Measurements from ENCODE around the gene PEAK3.
"Not testable (repeated sequence)": the region's sequence is repeated elsewhere in the genome, so short reads cannot be mapped to it uniquely, and the experiment has no call there.

Gene PEAK3

DNA sequence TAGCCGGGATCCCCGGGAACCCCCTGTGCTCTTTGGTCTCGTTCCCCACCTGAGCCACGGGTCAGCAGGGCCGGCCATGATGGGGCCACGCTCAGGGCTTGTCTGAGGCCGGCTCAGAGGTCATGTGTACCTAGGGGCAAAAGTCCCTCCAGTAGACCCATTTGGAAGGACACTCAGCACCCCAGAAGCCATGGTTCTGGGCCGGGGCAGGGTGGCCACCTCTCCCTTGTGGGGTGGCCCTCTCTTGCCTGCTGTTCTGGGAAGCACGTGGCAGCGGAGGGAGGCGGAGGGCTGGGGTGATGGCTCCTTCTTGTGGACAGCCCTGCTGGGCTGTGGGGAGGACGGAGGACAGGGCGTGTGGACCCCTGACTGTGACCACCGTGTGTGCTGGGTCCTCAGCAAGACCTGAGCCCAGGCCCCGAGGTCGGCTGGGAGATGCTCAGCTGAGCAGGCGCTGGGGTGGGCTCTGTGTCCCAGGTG, 6.4 kb upstream of the PEAK3 start:
- DNase-seq, result peak; percentile 67

DNA sequence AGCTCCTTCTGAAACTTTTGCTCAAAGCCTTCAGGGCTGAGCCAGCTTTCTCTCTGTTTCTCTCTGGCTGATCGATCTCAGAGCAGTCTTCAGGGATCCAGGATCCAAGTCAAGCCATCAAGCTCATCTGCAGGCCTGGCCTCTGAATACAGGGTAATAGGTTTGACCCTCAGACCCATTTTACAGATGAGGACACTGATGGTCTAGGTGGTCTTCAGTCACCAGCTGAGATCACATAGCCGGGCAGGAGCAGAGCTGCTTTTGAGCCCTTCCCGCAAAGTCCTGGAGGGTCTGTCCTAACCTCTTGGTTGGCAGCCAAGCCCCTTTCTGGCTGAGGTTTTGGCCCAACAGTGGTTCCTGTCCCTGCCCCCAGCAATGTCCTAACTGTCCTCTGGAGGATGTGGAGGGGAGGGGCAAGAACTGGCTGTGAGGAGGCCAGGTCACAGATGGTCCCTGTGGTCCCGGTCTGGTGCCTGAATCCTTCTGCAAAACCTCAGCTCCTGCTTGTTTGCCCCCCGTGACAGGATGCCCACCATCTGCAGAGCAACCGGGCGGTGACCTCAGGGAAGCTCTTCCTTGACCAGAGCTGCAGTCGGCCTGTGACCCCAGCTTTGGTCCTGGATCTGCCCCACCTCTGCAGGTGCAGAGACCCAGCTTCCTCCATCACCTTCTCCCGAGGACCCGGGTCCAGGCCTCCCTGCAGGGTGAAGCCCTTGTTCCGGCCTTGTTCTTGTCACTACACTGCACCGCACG, 5.8 kb upstream of the PEAK3 start:
- no peak for DNase-seq

DNA sequence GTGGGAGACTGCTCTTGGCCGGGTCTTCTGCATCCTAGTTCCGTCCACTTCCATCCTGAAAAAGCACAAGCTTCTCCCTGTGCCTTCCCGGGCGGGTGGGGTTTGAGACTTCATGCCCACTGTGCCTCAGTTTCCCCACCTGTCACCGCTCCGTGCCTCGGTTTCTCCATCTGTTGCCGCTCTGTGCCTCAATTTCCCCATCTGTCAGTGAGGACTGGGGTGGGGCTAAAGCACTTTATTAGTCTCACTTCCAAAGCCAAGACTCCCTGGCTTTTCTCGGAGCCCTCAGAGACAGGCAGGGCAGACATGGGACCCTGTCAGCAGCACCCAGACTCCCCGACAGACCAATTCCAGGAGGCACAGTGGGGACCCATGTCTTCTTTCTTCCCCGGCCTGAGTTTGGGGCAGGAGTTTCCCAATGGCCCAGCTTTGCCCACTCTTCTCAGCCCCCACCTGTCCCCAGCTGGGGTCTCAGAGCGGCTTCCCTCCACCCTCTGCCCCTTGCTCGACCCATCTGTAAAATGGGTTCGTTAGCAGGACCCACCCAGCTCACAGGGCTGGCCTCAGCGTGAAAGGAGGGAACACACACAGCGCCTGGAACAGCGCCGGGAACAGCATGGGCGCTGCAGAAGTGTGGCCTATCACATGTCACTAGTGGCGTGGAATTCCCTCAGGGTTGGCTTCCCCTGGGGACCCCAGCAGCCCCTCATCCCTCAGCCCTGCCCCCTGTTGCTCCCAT, 4.6 kb upstream of the PEAK3 start:
- no peak for DNase-seq

DNA sequence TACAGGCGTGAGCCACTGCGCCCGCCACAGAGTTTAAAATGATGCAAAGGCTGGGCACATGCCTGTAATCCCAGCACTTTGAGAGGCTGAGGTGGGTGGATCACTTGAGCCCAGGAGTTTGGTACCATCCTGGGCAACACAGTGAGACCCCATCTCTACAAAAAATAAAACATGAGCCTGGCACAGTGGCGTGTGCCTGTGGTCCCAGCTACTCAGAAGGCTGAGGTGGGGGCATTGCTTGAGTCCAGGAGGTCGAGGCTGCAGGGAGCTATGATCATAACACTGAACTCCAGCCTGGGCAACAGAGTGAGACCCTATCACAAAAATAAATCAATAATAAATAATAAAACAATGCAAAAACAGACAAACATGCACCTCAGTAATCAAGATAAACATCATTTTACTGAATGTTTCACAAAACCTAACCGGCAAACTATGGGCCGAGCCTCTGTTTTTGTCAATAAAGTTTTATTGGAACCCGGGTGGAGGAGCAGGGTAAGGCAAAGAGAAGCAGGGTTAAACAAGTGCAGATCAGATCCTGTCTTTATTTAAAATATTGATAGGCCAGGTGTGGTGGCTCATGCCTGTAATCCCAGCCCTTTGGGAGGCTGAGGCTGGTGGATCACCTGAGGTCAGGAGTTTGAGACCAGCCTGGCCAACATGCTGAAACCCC, 2.0 kb upstream of the PEAK3 start:
- no peak for DNase-seq

DNA sequence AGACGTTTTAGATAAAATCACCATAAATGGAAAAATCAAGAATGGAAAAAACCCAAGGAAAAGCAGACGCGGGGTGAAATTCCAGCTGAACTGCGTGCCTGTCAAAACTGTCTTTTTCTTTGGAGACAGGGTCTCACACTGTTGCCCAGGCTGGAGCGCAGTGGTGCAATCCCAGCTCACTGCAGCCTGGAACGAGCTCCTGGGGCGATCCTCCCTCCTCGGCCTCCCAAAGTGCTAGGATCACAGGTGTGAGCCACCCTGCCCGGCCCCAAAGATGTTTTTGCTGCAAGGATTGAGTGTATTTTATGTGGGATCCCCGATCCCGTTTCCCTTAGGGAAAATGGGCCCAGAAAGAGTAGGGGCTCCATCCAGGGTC, 875 bp upstream of the PEAK3 start:
- DNase-seq, result no peak

DNA sequence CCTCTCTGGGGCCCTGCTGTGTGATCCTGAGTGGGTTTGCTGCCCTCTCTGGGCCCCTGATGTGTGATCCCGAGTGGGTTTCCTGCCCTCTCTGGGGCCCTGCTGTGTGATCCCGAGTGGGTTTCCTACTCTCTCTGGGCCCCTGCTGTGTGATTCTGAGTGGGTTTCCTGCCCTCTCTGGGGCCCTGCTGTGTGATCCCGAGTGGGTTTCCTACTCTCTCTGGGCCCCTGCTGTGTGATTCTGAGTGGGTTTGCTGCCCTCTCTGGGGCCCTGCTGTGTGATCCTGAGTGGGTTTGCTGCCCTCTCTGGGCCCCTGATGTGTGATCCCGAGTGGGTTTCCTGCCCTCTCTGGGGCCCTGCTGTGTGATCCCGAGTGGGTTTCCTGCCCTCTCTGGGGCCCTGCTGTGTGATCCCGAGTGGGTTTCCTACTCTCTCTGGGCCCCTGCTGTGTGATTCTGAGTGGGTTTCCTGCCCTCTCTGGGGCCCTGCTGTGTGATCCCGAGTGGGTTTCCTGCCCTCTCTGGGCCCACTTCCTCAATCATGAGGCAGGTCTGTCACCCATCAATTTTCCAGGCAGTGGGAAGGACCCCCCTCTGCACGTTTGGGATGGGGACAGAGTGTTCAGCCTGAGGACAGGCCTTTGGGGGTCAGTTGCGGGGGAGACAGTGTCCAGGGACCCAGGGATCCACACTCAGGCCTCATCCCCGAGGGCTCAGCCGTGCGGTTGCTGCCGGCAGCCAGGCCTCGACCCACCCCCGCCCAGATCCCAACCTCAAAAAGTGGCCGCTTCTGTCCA, 512 bp downstream of the PEAK3 start:
- DNase-seq, result not testable (repeated sequence)

DNA sequence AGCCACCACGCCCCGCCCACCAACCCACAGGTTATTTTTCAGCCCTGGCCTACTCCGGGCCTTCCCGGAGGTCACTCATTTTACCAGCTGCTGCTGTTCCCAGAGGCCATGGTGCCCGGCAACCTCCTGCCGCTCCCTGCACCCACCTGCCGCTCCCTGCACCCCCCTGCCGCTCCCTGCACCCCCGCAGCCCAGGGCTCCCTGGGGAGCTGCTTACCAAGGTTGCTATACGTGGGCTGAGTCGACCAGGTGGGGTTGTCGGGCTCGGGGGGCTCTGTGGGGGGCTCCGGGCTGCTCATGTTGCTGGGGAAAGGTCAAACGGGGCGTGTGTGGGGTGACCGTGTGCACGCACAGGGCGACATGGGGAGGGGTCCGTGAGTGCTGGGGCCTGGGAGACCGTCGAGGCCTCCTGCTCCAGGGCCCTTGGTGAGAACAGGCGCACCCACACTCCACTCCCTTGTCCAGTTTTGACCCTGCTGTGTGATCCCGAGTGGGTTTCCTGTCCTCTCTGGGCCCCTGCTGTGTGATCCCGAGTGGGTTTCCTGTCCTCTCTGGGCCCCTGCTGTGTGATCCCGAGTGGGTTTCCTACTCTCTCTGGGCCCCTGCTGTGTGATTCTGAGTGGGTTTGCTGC, 1.2 kb downstream of the PEAK3 start:
- no peak for DNase-seq

DNA sequence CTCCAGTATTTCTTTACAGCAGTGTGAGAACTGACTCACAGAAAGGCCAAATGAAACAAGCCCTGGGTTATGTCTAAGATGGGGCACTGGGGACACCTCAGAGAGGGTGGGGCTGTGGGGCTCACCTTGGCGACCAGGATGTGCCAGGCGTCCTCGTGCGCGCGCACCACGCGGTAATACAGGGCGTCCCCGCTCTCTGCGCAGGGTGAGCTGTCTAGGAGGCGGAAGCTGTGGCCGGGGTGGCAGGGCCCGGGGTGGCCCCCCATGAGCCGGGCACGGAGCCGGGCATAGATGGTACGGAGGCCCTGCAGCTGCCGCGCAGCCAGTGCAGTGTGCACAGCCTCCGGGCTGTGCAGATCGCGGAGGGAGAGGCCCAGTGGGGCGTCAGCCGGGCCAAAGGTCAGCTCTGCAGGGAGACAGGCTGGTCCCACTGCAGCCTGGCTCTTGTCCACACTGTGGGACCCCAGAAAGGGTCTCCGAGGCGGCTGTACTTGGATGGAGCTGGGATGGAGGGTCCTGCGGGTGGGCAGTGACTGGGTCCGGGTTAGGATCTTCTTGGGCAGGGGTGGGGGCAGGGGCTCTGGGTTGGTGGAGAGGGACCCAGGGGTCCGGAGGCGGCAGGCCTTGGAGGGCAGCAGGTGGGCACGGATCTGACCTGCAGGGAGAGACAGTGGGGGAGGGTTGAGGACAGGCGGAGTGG, 3.4 kb downstream of the PEAK3 start:
- no peak for DNase-seq

DNA sequence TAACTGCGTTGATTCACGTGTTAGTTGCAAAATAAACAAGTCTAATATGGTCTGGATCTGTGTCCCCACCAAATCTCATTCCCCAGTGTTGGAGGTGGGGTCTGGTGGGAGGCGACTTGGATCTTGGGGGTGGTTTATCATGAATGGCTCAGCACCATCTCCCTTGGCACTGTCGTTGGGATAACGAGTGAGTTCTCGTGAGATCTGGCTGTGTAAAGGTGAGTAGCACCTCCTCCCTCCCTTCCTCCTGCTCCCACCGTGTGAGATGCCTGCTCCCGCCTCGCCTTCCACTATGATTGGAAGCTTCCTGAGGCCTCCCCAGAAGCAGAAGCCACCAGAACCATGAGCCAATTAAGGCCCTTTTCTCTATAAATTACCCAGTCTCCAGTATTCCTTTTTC, 4.8 kb downstream of the PEAK3 start:
- no peak for DNase-seq

DNA sequence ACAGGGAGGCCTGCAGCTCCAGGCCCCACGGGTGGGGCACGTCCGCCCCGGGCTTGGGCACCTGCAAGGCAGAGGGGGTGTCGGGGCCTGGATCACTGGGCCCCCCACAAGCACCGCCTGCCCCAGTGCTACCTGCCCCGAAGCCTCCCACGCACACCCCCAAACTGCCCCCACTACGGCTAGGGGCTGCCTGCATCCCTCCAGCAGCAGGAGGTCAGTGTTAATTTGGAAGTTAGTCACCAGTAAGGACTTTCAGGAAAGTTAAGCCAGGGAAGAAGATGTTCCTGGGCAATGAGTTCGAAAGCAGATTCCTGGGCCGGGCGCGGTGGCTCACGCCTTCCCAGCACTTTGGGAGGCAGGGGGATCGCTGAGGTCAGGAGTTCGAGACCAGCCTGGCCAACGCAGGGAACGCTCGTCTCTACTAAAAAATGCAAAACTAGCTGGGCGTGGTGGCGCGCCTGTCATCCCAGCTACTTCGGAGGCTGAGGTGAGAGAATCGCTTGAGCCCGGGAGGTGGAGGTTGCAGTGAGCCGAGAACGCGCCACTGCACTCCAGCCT, 5.5 kb downstream of the PEAK3 start:
- no peak for DNase-seq

DNA sequence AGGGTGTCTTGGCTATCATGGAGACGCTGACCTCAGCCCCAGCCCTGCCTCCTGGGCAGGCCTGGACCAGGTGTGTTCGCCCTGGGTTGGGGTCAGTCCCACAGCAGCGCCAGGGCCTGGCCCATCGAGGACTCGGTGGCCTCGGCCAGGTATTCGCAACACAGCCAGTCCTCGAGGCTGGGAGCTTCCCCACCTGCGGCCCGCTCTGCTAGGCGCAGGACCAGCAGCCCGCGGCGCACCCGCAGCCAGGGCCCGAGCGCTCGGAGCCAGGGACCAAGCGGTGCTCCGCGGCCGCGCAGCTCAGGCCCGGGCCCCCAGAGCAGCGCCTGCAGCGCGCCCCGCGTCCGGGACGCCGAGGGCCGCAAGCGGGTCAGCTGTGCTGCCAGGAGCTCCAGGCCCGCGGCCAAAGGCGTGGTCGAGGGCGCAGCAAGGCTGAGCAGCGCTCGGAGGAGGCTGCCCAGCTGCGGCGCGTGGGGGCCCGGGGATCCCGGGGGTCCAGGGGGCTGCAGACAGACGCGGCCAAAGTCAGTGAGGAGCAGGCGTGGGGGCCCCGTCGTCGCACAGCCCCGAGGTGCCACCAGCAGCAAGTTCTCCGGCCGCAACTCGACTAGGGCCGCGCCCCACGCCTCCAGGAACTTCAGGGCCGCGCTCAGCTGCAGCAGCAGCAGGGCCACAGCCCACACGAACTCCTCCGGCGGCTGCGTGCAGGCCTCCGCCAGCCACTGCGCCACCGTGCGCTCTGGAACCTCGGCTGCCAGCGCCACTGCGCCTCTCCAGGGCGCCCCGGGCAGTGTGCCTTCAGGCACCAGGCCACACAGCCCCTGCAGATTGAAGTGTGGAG, 6.2 kb downstream of the PEAK3 start:
- DNase-seq, result no peak

DNA sequence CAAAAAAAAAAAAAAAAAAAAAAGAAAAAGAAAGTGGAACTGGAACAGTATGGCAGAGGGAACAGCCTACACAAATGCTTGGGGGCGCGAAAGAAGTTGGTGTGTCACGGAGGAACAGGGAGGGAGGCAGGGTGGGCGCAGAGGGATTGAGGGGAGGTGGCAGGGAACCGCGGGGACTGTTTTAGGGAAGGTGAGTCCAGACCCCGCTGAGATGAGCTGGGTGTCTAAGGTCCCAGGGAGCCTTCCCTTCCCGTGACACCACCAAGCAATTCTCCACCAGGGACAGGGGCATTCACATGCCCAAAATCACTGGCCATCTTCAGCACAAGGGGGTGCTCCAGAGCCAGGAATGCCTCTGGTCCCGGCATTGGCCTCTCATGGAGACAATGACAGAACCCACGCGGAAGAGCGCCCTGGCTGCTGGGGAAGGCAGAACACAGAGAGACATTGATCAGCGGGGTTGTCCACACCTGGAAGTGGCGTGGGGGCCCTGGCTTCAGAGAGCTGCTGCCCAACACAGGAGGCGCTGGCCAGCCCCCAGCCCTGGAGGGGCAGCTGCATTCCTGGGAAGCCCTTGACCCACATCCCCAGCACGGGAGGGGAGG, 6.9 kb downstream of the PEAK3 start:
- peak; percentile 19 for DNase-seq

DNA sequence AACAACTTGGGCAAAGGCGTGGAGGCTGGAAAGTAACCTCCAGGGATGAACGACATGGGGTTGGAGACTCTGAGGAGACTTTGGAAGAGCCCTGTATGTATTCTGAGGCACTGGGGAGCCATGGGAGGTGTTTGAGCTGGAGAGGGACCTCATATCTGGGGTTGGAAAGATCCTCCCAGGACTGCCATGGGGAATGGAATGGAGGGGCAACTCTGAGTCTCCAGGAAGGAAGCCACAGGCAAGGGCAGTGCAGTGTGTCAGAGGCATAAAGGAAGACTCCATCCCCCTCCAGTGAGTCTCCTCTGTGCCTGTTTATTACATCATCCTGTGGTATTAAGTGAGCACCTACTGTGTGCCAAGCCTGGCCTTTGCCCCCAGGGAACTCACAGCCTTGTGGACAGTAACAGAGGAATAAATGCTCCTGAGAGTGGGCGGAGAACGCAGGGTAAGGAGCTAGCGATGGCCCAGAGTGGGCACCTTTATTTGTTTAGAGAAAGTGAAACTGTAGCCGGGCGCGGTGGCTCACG, 7.7 kb downstream of the PEAK3 start:
- DNase-seq, result no peak

DNA sequence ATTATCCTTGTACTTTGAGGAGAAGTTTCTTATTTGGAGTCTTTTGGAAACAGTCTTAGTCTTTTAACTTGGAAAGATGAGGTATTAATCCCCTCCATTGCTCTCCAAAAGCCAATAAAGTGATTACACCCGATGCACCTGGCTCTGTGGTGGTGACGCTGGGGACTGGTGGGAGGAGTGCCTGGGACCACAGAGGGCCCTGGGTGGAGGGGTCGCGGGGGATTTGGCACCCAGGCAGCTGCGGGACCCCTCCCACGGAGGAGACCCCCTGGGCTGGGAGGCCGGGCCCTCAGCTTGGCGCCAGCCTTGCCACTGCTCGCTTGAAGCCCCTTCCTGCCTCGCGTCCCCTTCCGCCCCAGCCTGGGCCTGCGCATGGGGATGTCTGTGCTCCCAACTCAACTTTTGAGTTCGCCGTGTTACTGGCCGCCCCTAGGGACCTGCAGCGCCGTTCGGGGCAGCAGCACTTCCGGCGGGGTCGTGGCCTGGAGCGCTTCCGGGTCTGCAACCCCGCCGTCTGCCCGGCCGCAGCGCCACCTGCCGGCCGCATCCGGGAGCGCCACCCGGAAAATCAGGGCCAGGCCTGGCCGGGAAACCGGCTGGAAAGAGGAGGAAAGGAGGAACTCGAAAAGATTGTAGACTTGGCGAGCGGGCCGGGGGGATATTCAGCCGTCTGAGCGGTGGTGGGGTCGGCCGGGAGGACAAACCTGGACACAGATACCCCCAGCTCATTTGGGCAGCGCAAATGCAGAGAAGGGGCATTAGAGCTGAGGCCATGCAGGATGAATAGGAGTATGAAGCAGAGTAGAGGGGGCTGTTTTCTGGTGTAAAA, 8.4 kb downstream of the PEAK3 start:
- no peak for DNase-seq

DNA sequence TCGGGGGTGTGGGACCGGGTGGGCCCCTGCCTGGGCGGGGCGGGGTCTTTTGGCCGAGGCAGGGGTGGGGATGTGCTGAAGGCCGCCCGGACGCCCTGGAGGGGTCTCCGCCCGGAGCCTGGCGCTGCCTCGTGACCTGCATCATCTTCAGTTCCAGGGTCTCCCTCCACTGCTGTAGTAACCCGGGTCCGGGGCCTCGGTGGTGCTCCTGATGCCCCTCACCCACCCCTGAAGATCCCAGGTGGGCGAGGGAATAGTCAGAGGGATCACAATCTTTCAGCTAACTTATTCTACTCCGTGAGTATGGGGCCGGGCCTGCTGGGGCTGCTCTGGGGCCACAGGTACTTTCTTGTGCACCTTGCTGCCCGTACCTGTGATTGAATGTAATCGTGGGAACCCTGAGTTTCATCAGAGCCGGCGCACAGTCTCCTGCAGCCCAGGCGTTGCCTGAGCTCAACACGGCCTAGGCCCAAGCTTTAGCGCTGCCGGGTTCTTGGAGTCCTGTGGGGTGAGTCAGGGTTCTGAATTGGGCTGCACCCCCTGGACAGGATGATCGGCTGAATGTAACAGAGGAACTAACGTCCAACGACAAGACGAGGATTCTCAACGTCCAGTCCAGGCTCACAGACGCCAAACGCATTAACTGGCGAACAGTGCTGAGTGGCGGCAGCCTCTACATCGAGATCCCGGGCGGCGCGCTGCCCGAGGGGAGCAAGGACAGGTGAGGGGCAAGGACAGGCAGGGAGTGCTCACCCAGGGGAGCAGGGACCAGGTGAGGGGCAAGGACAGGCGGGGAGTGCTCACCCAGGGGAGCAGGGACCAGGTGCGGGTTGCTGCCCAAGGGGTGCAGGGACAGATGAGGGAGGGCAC, 10.5 kb downstream of the PEAK3 start:
- DNase-seq, result no peak

DNA sequence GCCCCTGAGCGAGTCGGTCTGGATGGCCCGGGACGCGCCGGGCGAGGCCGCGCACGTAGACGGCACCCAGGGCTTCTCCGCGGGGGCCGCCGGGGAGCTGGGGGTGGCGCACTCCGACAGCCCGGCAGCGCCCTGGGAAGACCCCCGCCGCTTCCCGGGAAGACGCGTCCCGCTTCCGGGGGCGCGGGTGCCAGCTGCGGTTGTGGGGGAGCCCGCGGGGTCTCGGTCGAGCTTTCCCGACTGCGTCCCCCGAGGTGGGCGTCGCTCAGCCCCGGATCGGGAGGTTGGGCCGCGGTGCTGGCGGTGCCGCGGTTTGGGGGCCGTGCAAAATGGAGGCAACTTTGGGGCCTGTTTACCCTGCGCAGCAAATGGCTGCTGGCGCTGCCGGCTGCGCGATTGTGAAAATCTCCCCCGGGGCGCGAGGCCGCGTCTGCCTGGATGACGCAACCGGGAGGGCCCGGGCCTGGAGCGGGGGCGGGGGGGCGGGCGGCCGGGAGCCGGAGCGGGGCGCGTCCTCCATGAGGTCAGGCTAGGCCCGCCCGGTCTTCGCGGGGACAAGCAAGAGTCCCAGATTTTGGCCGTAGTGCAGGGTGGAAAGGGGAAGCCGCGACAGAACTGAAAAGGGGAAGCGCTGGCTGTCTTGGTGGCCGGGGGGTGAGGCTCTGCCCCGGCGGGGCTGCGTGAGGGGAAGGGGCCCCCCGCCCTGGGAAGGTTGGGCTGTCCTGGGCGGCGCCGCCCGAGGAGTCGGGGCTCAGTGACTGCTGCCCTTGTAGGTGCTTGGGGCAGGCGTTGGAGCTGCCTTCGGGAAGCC, 11.3 kb downstream of the PEAK3 start:
- peak; percentile 12 for DNase-seq

DNA sequence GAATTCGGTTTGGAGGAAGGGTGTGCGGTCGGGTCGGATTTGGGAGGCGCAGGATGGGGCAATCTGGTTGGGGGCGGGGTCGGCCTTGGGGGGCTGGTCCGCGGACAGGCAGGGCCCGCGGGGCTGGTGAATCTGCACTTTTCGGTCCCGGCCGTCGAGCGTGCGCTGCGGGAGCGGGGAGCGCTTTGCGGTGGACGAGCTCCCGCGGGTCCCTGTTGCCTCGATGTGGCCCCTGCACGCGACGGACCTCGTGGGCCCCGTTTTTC, 11.9 kb downstream of the PEAK3 start:
- DNase-seq, result no peak
